SK-N-SH treated with all-trans-retinoic acid at 6 μM for 48 hours (cell line): Measurements from ENCODE around the gene ZACN.

Source experiments
- OSR1 ChIP-seq: fragments of 250-450 bp; sonication (Bioruptor Pico); IDR thresholded peaks from 2 replicates; pipeline ENCODE4 v1.8.0; 2022; ENCODE audit warnings: moderate library complexity, mild to moderate bottlenecking, inconsistent platforms
- PPARA ChIP-seq: fragments of 250-450 bp; sonication (Bioruptor Pico); IDR thresholded peaks from 2 replicates; pipeline ENCODE4 v1.5.0; 2020; ENCODE audit warnings: mild to moderate bottlenecking, borderline replicate concordance
- SNAI2 ChIP-seq: fragments of 250-450 bp; sonication (Bioruptor Pico); IDR thresholded peaks from 2 replicates; pipeline ENCODE4 v1.5.0; 2020; ENCODE audit warnings: mild to moderate bottlenecking, moderate library complexity
- TF ChIP-seq, protein P1 (sequence below): fragments of 250-450 bp; sonication (Bioruptor Pico); IDR thresholded peaks from 2 replicates; pipeline ENCODE4 v1.8.0; 2020; ENCODE audit warnings: mild to moderate bottlenecking, moderate library complexity, borderline replicate concordance

GRCh38 chr17:76077584-76078110 lies 1.3 kb upstream of the ZACN start:
- TF ChIP-seq, protein P1, sequence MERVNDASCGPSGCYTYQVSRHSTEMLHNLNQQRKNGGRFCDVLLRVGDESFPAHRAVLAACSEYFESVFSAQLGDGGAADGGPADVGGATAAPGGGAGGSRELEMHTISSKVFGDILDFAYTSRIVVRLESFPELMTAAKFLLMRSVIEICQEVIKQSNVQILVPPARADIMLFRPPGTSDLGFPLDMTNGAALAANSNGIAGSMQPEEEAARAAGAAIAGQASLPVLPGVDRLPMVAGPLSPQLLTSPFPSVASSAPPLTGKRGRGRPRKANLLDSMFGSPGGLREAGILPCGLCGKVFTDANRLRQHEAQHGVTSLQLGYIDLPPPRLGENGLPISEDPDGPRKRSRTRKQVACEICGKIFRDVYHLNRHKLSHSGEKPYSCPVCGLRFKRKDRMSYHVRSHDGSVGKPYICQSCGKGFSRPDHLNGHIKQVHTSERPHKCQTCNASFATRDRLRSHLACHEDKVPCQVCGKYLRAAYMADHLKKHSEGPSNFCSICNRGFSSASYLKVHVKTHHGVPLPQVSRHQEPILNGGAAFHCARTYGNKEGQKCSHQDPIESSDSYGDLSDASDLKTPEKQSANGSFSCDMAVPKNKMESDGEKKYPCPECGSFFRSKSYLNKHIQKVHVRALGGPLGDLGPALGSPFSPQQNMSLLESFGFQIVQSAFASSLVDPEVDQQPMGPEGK (CRISPR knock-in tag), result no peak
- TF ChIP-seq SNAI2 (CRISPR knock-in tag) (no peak), PPARA (CRISPR knock-in tag) (no peak), OSR1 (no peak)
